Measurements from ENCODE around the gene R3HCC1L. TPM values are rescaled to one million over a fixed set of nuclear protein-coding genes. Genes with fewer than 3 reads are reported as not detected.

The R3HCC1L gene
- total and polyA plus RNA-seq, 10 of the 15 experiments (the other 5 are each of a cell fraction or from before 2014, with no cell fraction given) = 11.3 to 20.3 (median 15.3) TPM

- Histone ChIP-seq H3K36me3 (ENCODE audit: control insufficient read depth in 2 of 2, insufficient read depth in 2 of 2, low read length in 1 of 2) (no peaks in the 10 kb centered on the region), H3K9ac (ENCODE audit: control insufficient read depth, insufficient read depth, low read length) (no peak overlapping the region), H3K27me3 (replicated peaks in 1 of 2; ENCODE audit: control insufficient read depth in 2 of 2, insufficient read depth in 2 of 2, low read length in 1 of 2) (peaks cover 0 to 7% of the 10 kb centered on the region in 2 experiments; a peak in 3 of 4 replicates), H3K4me2 (ENCODE audit: control insufficient read depth, insufficient read depth) (no peak overlapping the region), H3K4me3 (no peak overlapping the region), H2AFZ (ENCODE audit: control insufficient read depth, low read depth, low read length) (no peak overlapping the region), H3K27ac (ENCODE audit: control insufficient read depth, insufficient read depth) (no peak overlapping the region), H3K4me1 (ENCODE audit: control insufficient read depth, insufficient read depth, low read length) (no peaks in the 10 kb centered on the region), H3K79me2 (ENCODE audit: control insufficient read depth, insufficient read depth, low read length) (no peaks in the 10 kb centered on the region), H4K20me1 (ENCODE audit: control insufficient read depth, insufficient read depth) (no peaks in the 10 kb centered on the region), H3K9me3 (replicated peaks; ENCODE audit: control insufficient read depth, insufficient read depth, low read length) (no peaks in the 10 kb centered on the region; the same call in 2 of the 3 replicates)
- BruUV-seq (replicated peaks) = no TSS peak
- SMC1A ChIA-PET (ENCODE audit: uncharacterized antibody, unreplicated experiment) = no interaction called here
- POLR2A ChIA-PET = interaction anchor here (0.6 kb wide), 1 partner anchor 274 kb away, joined by 3 read pairs; no protein-coding TSS in a partner anchor
- WGBS (ENCODE audit: insufficient coverage, insufficient replicate concordance, low lambda C conversion rate, missing lambda C conversion rate) = 42% methylated on average over 12 of the region's 12 CpGs
- RAD21 ChIA-PET (ENCODE audit: unreplicated experiment) = no interaction called here
- no peak for ATAC-seq
- no peak for DNase-seq (ENCODE audit: low read depth, low spot score)
- in situ Hi-C loops (cut with MboI) = no loop called here
- CTCF ChIA-PET = interaction anchor here (1.1 kb wide), 1 partner anchor 10 kb away, joined by 3 read pairs; no protein-coding TSS in a partner anchor
- no peak for FAIRE-seq
- intact Hi-C loops (cut with micrococcal nuclease; ENCODE audit: unreplicated experiment) = no loop called here
- TF ChIP-seq CEBPB (IDR thresholded peaks at IDR 0.05; ENCODE audit: borderline replicate concordance in 1 of 2, low read depth in 2 of 2, low read length in 2 of 2) (no peak), PAX8 (IDR thresholded peaks at IDR 0.05) (no peak), BCLAF1 (IDR thresholded peaks at IDR 0.05) (no peak), KLF5 (IDR thresholded peaks at IDR 0.05; ENCODE audit: partially characterized antibody) (no peak), PBX3 (IDR thresholded peaks at IDR 0.05; ENCODE audit: insufficient replicate concordance, low read depth, low read length) (no peak), CTCF (IDR thresholded peaks at IDR 0.05 in 2 of 3, conservative IDR thresholded peaks at IDR 0.05 in 1 of 3; ENCODE audit: control insufficient read depth in 2 of 3, extremely low read depth in 1 of 3, insufficient read depth in 1 of 3, low read depth in 3 of 3, low read length in 3 of 3) (no peak), ZBED1 (IDR thresholded peaks at IDR 0.05; ENCODE audit: borderline replicate concordance) (no peak), RAD51 (IDR thresholded peaks at IDR 0.05) (no peak), BACH1 (IDR thresholded peaks at IDR 0.05; ENCODE audit: borderline replicate concordance) (no peak), BRCA1 (IDR thresholded peaks at IDR 0.05; ENCODE audit: low read depth, low read length) (no peak), ZBTB11 (CRISPR knock-in tag; IDR thresholded peaks at IDR 0.05) (no peak), EZH2 (IDR thresholded peaks at IDR 0.05; ENCODE audit: borderline replicate concordance, control insufficient read depth, low read depth, low read length) (no peak), RAD21 (IDR thresholded peaks at IDR 0.05; ENCODE audit: insufficient read depth, low read depth, low read length) (no peak), BCL11A (IDR thresholded peaks at IDR 0.05; ENCODE audit: low read depth, low read length) (no peak), ETV6 (conservative IDR thresholded peaks at IDR 0.05 in 1 of 2, IDR thresholded peaks at IDR 0.05 in 1 of 2; ENCODE audit: borderline replicate concordance in 1 of 2, low read depth in 1 of 2) (no peak)
Measured at GRCh38 chr10:98286419-98286818, 152.0 kb downstream of the R3HCC1L start.
